ENCODE measurements around the gene POGZ. TPM values are rescaled to one million over a fixed set of nuclear protein-coding genes. Genes with fewer than 3 reads are reported as not detected.

The POGZ gene
- total RNA-seq, 1 experiment from 2014 or later: 77.9 TPM

- no peak overlapping the region for H2AFZ ChIP-seq (ENCODE audit: low read length)
- no peak overlapping the region for H3K4me3 ChIP-seq (ENCODE audit: low read length)
- ChIA-PET POLR2A (ENCODE audit: unreplicated experiment) (interaction anchor here (0.7 kb wide), 1 partner anchor 379 kb away, joined by 6 read pairs; no protein-coding TSS in a partner anchor), CTCF (no interaction called here)
- H3K9me3 ChIP-seq (ENCODE audit: low read length): no peaks in the 10 kb centered on the region
- intact Hi-C loops (cut with micrococcal nuclease): no loop called here
- no peaks in the 10 kb centered on the region for H3K36me3 ChIP-seq (ENCODE audit: low read depth, low read length)
- H3K9ac ChIP-seq (ENCODE audit: low read length): no peak overlapping the region
- no peaks in the 10 kb centered on the region for H3F3A ChIP-seq (ENCODE audit: low read length, unreplicated experiment)
- no peaks in the 10 kb centered on the region for H3K27me3 ChIP-seq (ENCODE audit: low read length)
- no peaks in the 10 kb centered on the region for H3K79me2 ChIP-seq (ENCODE audit: low read length)
- no peak overlapping the region for H3K27ac ChIP-seq (ENCODE audit: low read length)
- no TSS peak for BruUV-seq (replicated peaks)
- H3K4me1 ChIP-seq (ENCODE audit: insufficient read depth, low read length): no peaks in the 10 kb centered on the region
- H3K9me2 ChIP-seq (replicated peaks; ENCODE audit: low read length): no peaks in the 10 kb centered on the region
- H4K20me1 ChIP-seq (ENCODE audit: low read length): no peaks in the 10 kb centered on the region
- TF ChIP-seq, protein P1, sequence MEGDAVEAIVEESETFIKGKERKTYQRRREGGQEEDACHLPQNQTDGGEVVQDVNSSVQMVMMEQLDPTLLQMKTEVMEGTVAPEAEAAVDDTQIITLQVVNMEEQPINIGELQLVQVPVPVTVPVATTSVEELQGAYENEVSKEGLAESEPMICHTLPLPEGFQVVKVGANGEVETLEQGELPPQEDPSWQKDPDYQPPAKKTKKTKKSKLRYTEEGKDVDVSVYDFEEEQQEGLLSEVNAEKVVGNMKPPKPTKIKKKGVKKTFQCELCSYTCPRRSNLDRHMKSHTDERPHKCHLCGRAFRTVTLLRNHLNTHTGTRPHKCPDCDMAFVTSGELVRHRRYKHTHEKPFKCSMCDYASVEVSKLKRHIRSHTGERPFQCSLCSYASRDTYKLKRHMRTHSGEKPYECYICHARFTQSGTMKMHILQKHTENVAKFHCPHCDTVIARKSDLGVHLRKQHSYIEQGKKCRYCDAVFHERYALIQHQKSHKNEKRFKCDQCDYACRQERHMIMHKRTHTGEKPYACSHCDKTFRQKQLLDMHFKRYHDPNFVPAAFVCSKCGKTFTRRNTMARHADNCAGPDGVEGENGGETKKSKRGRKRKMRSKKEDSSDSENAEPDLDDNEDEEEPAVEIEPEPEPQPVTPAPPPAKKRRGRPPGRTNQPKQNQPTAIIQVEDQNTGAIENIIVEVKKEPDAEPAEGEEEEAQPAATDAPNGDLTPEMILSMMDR (conservative IDR thresholded peaks at IDR 0.05; ENCODE audit: low read depth, low read length): no peak
- H3K4me2 ChIP-seq (ENCODE audit: low read length): no peak overlapping the region
- DNase-seq: no peak
- no peak for ATAC-seq
Measured at GRCh38 chr1:151386002-151386401, 73.3 kb downstream of the POGZ start.

DNA sequence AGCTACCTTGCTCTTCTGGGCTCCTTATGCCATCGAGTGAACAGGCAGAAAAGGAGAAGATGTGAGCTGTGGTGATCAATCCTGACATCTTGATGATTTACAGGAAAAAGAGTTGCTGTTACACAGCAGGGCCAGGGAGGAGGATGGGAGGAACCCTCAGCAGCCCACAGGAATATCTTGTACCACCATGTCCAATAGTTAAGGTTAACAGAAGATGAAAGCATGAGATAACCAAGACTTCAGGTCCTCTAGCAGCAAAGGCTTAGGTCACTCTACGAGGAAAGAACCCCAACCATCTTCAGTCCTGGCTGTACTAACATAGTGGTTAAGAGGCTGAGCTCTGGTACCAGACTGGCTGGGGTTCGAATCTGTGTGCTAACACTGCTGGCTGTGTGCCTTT is 74.7 kb downstream of the POGZ start:
- H3K9ac ChIP-seq (ENCODE audit: low read length): no peak overlapping the region
- DNase-seq: no peak
- no TSS peak for BruUV-seq (replicated peaks)
- no peak overlapping the region for H3K4me2 ChIP-seq (ENCODE audit: low read length)
- intact Hi-C loops (cut with micrococcal nuclease): no loop called here
- TF ChIP-seq, protein P1 (conservative IDR thresholded peaks at IDR 0.05; ENCODE audit: low read depth, low read length): no peak
- TF ChIP-seq EZH2phosphoT487 (IDR thresholded peaks at IDR 0.05; ENCODE audit: borderline replicate concordance, low read length) (no peak), EZH2 (IDR thresholded peaks at IDR 0.05; ENCODE audit: low read length, unreplicated experiment) (no peak)
- no peaks in the 10 kb centered on the region for H3K9me2 ChIP-seq (replicated peaks; ENCODE audit: low read length)
- no peaks in the 10 kb centered on the region for H3K79me2 ChIP-seq (ENCODE audit: low read length)
- no peak overlapping the region for H3K4me3 ChIP-seq (ENCODE audit: low read length)
- ATAC-seq: no peak
- H3K36me3 ChIP-seq (ENCODE audit: low read depth, low read length): no peaks in the 10 kb centered on the region
- no peaks in the 10 kb centered on the region for H3K9me3 ChIP-seq (ENCODE audit: low read length)
- H3K27me3 ChIP-seq (ENCODE audit: low read length): no peaks in the 10 kb centered on the region
- no peak overlapping the region for H3K27ac ChIP-seq (ENCODE audit: low read length)
- H2AFZ ChIP-seq (ENCODE audit: low read length): no peak overlapping the region
- ChIA-PET POLR2A (ENCODE audit: unreplicated experiment) (interaction anchor here (0.6 kb wide), 1 partner anchor 806 kb away, joined by 8 read pairs; no protein-coding TSS in a partner anchor), CTCF (no interaction called here)
- H3F3A ChIP-seq (ENCODE audit: low read length, unreplicated experiment): no peaks in the 10 kb centered on the region
- no peaks in the 10 kb centered on the region for H4K20me1 ChIP-seq (ENCODE audit: low read length)
- H3K4me1 ChIP-seq (ENCODE audit: insufficient read depth, low read length): no peaks in the 10 kb centered on the region

- ChIA-PET CTCF (no interaction called here), POLR2A (ENCODE audit: unreplicated experiment) (no interaction called here)
- no peak for DNase-seq
- no peak overlapping the region for H3K27ac ChIP-seq (ENCODE audit: low read length)
- H3K9me2 ChIP-seq (replicated peaks; ENCODE audit: low read length): no peaks in the 10 kb centered on the region
- BruUV-seq (replicated peaks): no TSS peak
- no peak overlapping the region for H2AFZ ChIP-seq (ENCODE audit: low read length)
- H3K79me2 ChIP-seq (ENCODE audit: low read length): no peaks in the 10 kb centered on the region
- TF ChIP-seq, protein P1 (conservative IDR thresholded peaks at IDR 0.05; ENCODE audit: low read depth, low read length): no peak
- TF ChIP-seq EZH2 (IDR thresholded peaks at IDR 0.05; ENCODE audit: low read length, unreplicated experiment): no peak
- TF ChIP-seq EZH2phosphoT487 (IDR thresholded peaks at IDR 0.05; ENCODE audit: borderline replicate concordance, low read length): no peak
- intact Hi-C loops (cut with micrococcal nuclease): no loop called here
- no peaks in the 10 kb centered on the region for H3F3A ChIP-seq (ENCODE audit: low read length, unreplicated experiment)
- H3K9ac ChIP-seq (ENCODE audit: low read length): no peak overlapping the region
- peaks cover 13% of the 10 kb centered on the region for H3K4me1 ChIP-seq (ENCODE audit: insufficient read depth, low read length)
- no peak overlapping the region for H3K4me2 ChIP-seq (ENCODE audit: low read length)
- no peaks in the 10 kb centered on the region for H3K27me3 ChIP-seq (ENCODE audit: low read length)
- H3K4me3 ChIP-seq (ENCODE audit: low read length): no peak overlapping the region
- H3K36me3 ChIP-seq (ENCODE audit: low read depth, low read length): no peaks in the 10 kb centered on the region
- no peak for ATAC-seq
- no peaks in the 10 kb centered on the region for H4K20me1 ChIP-seq (ENCODE audit: low read length)
- H3K9me3 ChIP-seq (ENCODE audit: low read length): no peaks in the 10 kb centered on the region
Measured at GRCh38 chr1:151377150-151377884, 82.0 kb downstream of the POGZ start.
